HFFc6 (cell line): ENCODE results near the gene ITPR1. TPM values are rescaled to one million over a fixed set of nuclear protein-coding genes. Genes with fewer than 3 reads are reported as not detected.
A peak's percentile ranks its signal among the peaks of the same experiment; 100 is the strongest.

Experiments
- DNase-seq: peaks from one replicate; pipeline ENCODE4 v3.0.0-alpha.2; 2018
- H3K27ac Mint-ChIP-seq: 2 replicates; pipeline ENCODE4 v1.8.0; 2020; ENCODE audit warnings: mild to moderate bottlenecking, mixed read lengths
- H3K27me3 Mint-ChIP-seq: 2 replicates; pipeline ENCODE4 v1.8.0; 2021; ENCODE audit warnings: mild to moderate bottlenecking, moderate library complexity, mixed read lengths; ENCODE audit not compliant: insufficient read depth
- H3K36me3 Mint-ChIP-seq: 2 replicates; pipeline ENCODE4 v1.8.0; 2021; ENCODE audit warnings: low read depth, mixed read lengths
- H3K4me1 Mint-ChIP-seq: 2 replicates; pipeline ENCODE4 v1.8.0; 2020; ENCODE audit warnings: low read depth, mixed read lengths
- H3K4me3 Mint-ChIP-seq: 2 replicates; pipeline ENCODE4 v1.8.0; 2020; ENCODE audit warnings: mild to moderate bottlenecking, moderate library complexity, mixed read lengths
- H3K9me3 Mint-ChIP-seq: 2 replicates; pipeline ENCODE4 v1.8.0; 2020; ENCODE audit warnings: mild to moderate bottlenecking, mixed read lengths
- total RNA-seq, 6 experiments: library from RNA; stranded (reverse); fragmentation: NEBNext Ultra II Directional; extraction: Animal tissue kit (Norgen Biotek cat#: 25700); gene quantifications; 2 replicates in 1 of 6; 3 replicates in 5 of 6; pipeline ENCODE4 v1.2.3, GENCODE V29; 2021
- TF ChIP-seq, protein P1 (sequence below): fragments of 200-600 bp; sonication (generic); IDR thresholded peaks from 2 replicates; pipeline ENCODE4 v1.5.0; 2021; ENCODE audit warnings: antibody characterized with exemption, mild to moderate bottlenecking

Gene ITPR1
- total RNA-seq, 6 experiments from 2014 or later: 4.9 to 8.3 (median 6.1) TPM

DNA sequence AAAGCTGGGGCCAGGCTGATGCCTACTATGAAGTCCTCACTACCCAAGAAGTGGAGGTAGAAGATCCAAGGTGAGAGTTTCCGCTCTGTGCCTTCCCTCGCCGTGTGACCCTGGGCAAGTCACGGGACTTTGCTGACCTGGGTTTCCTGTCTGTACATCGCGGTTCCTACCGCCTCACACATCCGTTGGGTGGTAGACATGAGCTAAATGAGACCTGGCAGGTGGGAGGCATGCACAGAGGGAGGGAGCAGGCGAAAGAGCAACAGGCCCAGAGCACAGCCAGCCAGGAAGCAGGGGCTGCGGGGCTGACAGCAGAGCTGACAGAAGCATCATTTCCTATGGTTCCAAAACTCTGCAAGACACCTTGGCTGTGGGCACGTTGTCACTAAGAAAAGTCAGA is 328.8 kb downstream of the ITPR1 start:
- H3K4me1 Mint-ChIP-seq: peaks cover 23% of the 10 kb centered on the region
- H3K27me3 Mint-ChIP-seq: no peaks in the 10 kb centered on the region; the same call in 1 of the 2 replicates
- no peak overlapping the region for H3K4me3 Mint-ChIP-seq
- no peak for DNase-seq
- TF ChIP-seq, protein P1, sequence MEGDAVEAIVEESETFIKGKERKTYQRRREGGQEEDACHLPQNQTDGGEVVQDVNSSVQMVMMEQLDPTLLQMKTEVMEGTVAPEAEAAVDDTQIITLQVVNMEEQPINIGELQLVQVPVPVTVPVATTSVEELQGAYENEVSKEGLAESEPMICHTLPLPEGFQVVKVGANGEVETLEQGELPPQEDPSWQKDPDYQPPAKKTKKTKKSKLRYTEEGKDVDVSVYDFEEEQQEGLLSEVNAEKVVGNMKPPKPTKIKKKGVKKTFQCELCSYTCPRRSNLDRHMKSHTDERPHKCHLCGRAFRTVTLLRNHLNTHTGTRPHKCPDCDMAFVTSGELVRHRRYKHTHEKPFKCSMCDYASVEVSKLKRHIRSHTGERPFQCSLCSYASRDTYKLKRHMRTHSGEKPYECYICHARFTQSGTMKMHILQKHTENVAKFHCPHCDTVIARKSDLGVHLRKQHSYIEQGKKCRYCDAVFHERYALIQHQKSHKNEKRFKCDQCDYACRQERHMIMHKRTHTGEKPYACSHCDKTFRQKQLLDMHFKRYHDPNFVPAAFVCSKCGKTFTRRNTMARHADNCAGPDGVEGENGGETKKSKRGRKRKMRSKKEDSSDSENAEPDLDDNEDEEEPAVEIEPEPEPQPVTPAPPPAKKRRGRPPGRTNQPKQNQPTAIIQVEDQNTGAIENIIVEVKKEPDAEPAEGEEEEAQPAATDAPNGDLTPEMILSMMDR: no peak
- H3K9me3 Mint-ChIP-seq: peaks cover 13% of the 10 kb centered on the region
- peaks cover 22% of the 10 kb centered on the region for H3K36me3 Mint-ChIP-seq
- H3K27ac Mint-ChIP-seq: no peak overlapping the region

DNA sequence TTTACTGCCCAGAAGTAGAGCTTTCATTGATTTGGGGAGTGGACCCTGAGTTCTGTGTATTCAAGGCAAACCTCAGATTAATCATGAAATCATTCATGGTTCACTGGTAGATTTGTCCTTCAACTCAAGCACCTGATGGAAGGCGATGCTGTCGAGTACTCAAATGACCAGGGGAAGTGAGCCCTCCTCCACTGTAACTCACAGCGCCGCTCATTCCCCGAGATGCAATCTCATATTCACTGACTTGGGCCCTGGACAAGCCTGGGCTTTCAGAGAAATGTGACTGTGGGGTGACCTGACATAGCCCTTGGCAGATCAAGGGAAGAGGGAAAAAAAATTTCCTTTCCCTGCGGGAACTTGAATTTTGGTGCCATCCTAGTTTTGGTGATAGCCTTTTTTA is 329.4 kb downstream of the ITPR1 start:
- Mint-ChIP-seq H3K9me3 (peaks cover 7% of the 10 kb centered on the region), H3K36me3 (peaks cover 20% of the 10 kb centered on the region), H3K4me3 (no peak overlapping the region), H3K4me1 (peaks cover 23% of the 10 kb centered on the region), H3K27ac (no peak overlapping the region), H3K27me3 (no peaks in the 10 kb centered on the region; the same call in 1 of the 2 replicates)
- TF ChIP-seq, protein P1: no peak
- no peak for DNase-seq

DNA sequence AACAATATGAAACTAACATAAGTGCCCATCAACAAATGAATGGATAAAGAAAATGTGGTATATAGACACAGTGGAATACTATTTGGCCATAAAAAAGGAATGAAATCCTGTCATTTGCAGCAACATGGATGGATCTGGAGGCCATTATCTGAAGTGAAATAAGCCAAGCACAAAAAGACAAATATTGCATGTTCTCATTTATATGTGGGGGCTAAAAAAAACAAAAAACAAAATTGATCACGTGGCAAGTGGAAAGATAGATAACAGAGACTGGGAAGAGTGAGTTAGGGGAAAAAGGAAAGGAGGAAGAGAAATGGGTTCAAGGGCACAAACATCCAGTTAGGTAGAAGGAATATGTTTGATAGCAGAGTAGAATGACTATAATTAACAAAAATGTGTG is 330.2 kb downstream of the ITPR1 start:
- Mint-ChIP-seq H3K27me3 (no peaks in the 10 kb centered on the region; the same call in 1 of the 2 replicates), H3K36me3 (peaks cover 12% of the 10 kb centered on the region), H3K4me1 (peaks cover 30% of the 10 kb centered on the region), H3K4me3 (no peak overlapping the region), H3K9me3 (no peaks in the 10 kb centered on the region; the same call in 1 of the 2 replicates), H3K27ac (no peak overlapping the region)
- no peak for DNase-seq
- TF ChIP-seq, protein P1: no peak

DNA sequence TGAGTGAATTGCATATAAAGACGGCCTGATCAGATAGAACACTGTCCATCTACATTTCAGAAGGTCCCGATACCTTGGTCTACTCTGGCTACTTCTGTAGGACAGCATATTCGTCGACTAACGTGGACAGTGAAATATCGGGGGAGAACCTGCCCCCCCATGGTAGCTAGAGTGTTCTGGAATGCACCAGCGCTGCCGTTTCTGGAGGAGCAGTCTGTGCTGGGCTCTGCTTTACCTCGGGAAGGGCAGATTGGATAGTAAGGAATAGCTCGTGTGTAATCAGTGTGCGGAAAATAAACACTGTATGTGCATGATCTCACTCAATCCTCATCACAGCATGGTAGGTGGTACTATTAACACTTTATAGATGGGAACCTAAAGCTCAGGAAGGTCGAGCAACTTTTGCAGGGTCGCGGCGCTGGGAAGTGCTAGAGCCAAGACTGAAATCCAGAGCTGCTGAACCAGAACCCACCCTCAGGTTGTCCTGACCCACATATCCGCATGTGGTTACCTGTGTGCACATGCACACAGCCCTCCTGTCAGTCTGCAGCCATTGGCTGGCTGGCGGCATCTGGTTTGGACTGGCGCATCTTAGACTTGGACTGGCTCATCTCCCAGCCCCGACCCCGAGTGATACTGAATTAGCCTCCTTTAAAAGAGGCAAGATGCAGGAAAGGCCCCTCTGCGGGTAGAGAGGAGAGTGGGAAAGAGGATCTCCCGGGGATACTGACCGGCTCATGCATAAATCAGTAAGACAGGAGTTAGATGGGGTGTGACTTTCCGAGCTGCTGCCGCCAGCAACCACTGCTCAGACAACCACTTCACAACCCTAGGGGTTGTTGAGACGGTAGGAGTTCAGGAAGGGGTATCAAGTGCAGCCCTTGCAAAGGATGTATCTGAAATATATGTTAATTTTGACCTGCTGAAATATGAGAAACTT is 331.1 kb downstream of the ITPR1 start:
- Mint-ChIP-seq H3K36me3 (peaks cover 9% of the 10 kb centered on the region; the same call in 1 of the 2 replicates), H3K27me3 (no peaks in the 10 kb centered on the region; the same call in 1 of the 2 replicates), H3K9me3 (no peaks in the 10 kb centered on the region; the same call in 1 of the 2 replicates), H3K4me3 (no peak overlapping the region), H3K4me1 (peaks cover 33% of the 10 kb centered on the region), H3K27ac (no peak overlapping the region; the same call in 1 of the 2 replicates)
- DNase-seq: no peak
- TF ChIP-seq, protein P1: no peak

DNA sequence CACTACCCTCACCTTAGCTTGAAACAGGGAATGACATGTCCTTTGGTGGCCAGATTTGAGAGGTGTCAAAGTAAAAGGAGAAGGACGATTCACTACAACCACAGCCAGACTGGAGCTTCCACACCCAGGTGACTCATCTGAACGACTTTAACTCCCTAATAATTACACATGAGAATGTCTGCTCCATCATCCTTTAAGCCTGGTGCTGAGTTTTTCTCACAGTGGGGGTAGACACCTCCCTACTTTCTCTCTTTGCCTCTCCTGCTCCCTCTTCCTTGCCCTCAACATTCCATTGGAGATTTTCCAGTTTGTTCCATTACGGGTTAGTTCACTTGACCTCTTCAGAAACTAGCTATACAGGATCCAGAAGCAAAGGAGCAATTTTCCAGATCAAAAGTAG is 331.8 kb downstream of the ITPR1 start:
- TF ChIP-seq, protein P1: no peak
- Mint-ChIP-seq H3K27me3 (no peaks in the 10 kb centered on the region; the same call in 1 of the 2 replicates), H3K9me3 (no peaks in the 10 kb centered on the region; the same call in 1 of the 2 replicates), H3K4me1 (peaks cover 33% of the 10 kb centered on the region), H3K27ac (peak overlapping the region; percentile 38; the same call in 1 of the 2 replicates), H3K36me3 (peaks cover 9% of the 10 kb centered on the region; the same call in 1 of the 2 replicates), H3K4me3 (no peak overlapping the region)
- DNase-seq: peak; percentile 75
